Loucy (cell line): ENCODE results near the gene FAM3B.

Source experiments
- EZH2phosphoT487 ChIP-seq: fragments of 200-600 bp; IDR thresholded peaks from 2 replicates; pipeline ENCODE4 v1.6.1; 2018; ENCODE audit warnings: antibody characterized with exemption, mild to moderate bottlenecking, moderate library complexity, borderline replicate concordance
- TF ChIP-seq, protein P1 (sequence below): fragments of 200-600 bp; sonication (generic); conservative IDR thresholded peaks from 2 replicates; pipeline ENCODE4 v1.5.1; 2014; ENCODE audit warnings: mild to moderate bottlenecking, antibody characterized with exemption, low read length

DNA sequence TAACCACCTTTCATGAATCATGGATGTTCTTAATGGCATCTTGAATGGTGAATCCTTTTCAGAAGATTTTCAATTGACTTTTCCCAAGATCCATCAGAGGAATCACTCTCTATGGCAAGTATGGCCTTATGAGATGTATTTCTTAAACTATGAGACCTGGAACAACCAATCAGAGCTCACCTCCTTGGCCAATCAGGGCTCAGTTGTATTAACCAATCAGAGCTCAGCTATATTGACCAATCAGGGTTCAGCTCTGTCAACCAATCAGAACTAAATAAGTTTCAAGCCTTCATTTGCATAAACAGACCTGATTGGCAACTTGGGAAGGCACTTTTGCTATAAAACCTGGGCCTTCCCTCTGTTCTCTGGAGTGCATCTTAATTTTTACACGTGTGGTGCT is 13.6 kb upstream of the FAM3B start:
- TF ChIP-seq, protein P1, sequence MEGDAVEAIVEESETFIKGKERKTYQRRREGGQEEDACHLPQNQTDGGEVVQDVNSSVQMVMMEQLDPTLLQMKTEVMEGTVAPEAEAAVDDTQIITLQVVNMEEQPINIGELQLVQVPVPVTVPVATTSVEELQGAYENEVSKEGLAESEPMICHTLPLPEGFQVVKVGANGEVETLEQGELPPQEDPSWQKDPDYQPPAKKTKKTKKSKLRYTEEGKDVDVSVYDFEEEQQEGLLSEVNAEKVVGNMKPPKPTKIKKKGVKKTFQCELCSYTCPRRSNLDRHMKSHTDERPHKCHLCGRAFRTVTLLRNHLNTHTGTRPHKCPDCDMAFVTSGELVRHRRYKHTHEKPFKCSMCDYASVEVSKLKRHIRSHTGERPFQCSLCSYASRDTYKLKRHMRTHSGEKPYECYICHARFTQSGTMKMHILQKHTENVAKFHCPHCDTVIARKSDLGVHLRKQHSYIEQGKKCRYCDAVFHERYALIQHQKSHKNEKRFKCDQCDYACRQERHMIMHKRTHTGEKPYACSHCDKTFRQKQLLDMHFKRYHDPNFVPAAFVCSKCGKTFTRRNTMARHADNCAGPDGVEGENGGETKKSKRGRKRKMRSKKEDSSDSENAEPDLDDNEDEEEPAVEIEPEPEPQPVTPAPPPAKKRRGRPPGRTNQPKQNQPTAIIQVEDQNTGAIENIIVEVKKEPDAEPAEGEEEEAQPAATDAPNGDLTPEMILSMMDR: no peak
- no peak for TF ChIP-seq EZH2phosphoT487
